OCI-LY3 (cell line): Measurements from ENCODE around the gene RFTN2.

ENCODE experiments used
- H2AFZ ChIP-seq: fragments of 200-600, 300-600 bp; shearing (Covaris generic); 2 replicates; pipeline ENCODE4 v1.6.0; 2014; ENCODE audit warnings: antibody characterized with exemption, low read depth, low read length
- H3K27ac ChIP-seq: fragments of 200-600, 300-600 bp; sonication (generic); 2 replicates; pipeline ENCODE4 v1.5.1; 2014; ENCODE audit warnings: mild to moderate bottlenecking, low read length, moderate library complexity, mixed read lengths
- H3K27me3 ChIP-seq: fragments of 200-600, 300-600 bp; sonication (generic); 2 replicates; pipeline ENCODE4 v1.6.1; 2014; ENCODE audit warnings: low read depth, low read length, mixed read lengths
- H3K36me3 ChIP-seq: fragments of 200-600, 300-600 bp; sonication (generic); replicated peaks from 2 replicates; pipeline ENCODE3; 2014; ENCODE audit warnings: low read depth, low read length, mixed read lengths
- H3K4me1 ChIP-seq: fragments of 300-600, 200-600 bp; sonication (generic); 2 replicates; pipeline ENCODE4 v1.6.1; 2014; ENCODE audit warnings: low read length, mixed read lengths
- H3K4me2 ChIP-seq: fragments of 200-600, 300-600 bp; sonication (generic); 2 replicates; pipeline ENCODE4 v1.6.1; 2014; ENCODE audit warnings: low read length, mixed read lengths
- H3K4me3 ChIP-seq: fragments of 300-600, 200-600 bp; sonication (generic); 2 replicates; pipeline ENCODE4 v1.5.1; 2014; ENCODE audit warnings: antibody characterized with exemption, mild to moderate bottlenecking, low read length, moderate library complexity
- H3K79me2 ChIP-seq: fragments of 300-600, 200-600 bp; shearing (Covaris generic); 2 replicates; pipeline ENCODE4 v1.6.1; 2014; ENCODE audit warnings: mild to moderate bottlenecking, low read length, mixed read lengths
- H3K9ac ChIP-seq: fragments of 300-600, 200-600 bp; shearing (Covaris generic); 2 replicates; pipeline ENCODE4 v1.6.0; 2014; ENCODE audit warnings: mild to moderate bottlenecking, low read length, moderate library complexity
- H3K9me3 ChIP-seq: fragments of 200-600, 300-600 bp; shearing (Covaris generic); 2 replicates; pipeline ENCODE4 v1.6.1; 2014; ENCODE audit warnings: low read length, mixed read lengths; ENCODE audit not compliant: insufficient read depth
- H4K20me1 ChIP-seq: fragments of 200-600, 300-600 bp; sonication (generic); 2 replicates; pipeline ENCODE4 v1.6.1; 2016; ENCODE audit warnings: low read length, mixed read lengths; ENCODE audit not compliant: insufficient read depth
- CTCF ChIP-seq: fragments of 200-600, 300-600 bp; sonication (generic); IDR thresholded peaks from 2 replicates; pipeline ENCODE4 v1.5.1; 2014; ENCODE audit warnings: antibody characterized with exemption, low read length, low read depth
- EZH2phosphoT487 ChIP-seq: fragments of 200-600 bp; shearing (Covaris generic); IDR thresholded peaks from 2 replicates; pipeline ENCODE4 v1.6.1; 2018; ENCODE audit warnings: antibody characterized with exemption, mixed run types, low read depth

Gene RFTN2

GRCh38 chr2:197669077-197669476, 6.3 kb downstream of the RFTN2 start:
- no peak overlapping the region for H2AFZ ChIP-seq

GRCh38 chr2:197668296-197668695, 7.1 kb downstream of the RFTN2 start:
- H3K4me2 ChIP-seq: no peak overlapping the region
- no peaks in the 10 kb centered on the region for H3K79me2 ChIP-seq
- TF ChIP-seq EZH2phosphoT487: no peak
- TF ChIP-seq CTCF: no peak
- H3K27me3 ChIP-seq: no peaks in the 10 kb centered on the region
- no peak overlapping the region for H3K4me3 ChIP-seq
- no peak overlapping the region for H3K27ac ChIP-seq
- no peaks in the 10 kb centered on the region for H3K36me3 ChIP-seq
- H4K20me1 ChIP-seq: no peaks in the 10 kb centered on the region
- no peak overlapping the region for H2AFZ ChIP-seq
- H3K4me1 ChIP-seq: no peaks in the 10 kb centered on the region
- H3K9me3 ChIP-seq: 0 out of 2 replicates have a peak, but pooled peaks cover 8% of the 10 kb centered on the region
- H3K9ac ChIP-seq: no peak overlapping the region

More at GRCh38 chr2:197669077-197669476, 6.3 kb downstream of the RFTN2 start:
- Histone ChIP-seq H3K27me3 (no peaks in the 10 kb centered on the region), H4K20me1 (no peaks in the 10 kb centered on the region), H3K4me3 (no peak overlapping the region), H3K9ac (no peak overlapping the region), H3K4me2 (no peak overlapping the region), H3K4me1 (no peaks in the 10 kb centered on the region), H3K79me2 (no peaks in the 10 kb centered on the region), H3K27ac (no peak overlapping the region), H3K9me3 (0 out of 2 replicates have a peak, but pooled peaks cover 8% of the 10 kb centered on the region), H3K36me3 (no peaks in the 10 kb centered on the region)
- TF ChIP-seq CTCF: no peak
- TF ChIP-seq EZH2phosphoT487: no peak

- H3K27me3 ChIP-seq: no peaks in the 10 kb centered on the region
- no peaks in the 10 kb centered on the region for H4K20me1 ChIP-seq
- H3K36me3 ChIP-seq: no peaks in the 10 kb centered on the region
- no peaks in the 10 kb centered on the region for H3K4me1 ChIP-seq
- no peak overlapping the region for H3K9ac ChIP-seq
- H3K9me3 ChIP-seq: 0 out of 2 replicates have a peak, but pooled peaks cover 8% of the 10 kb centered on the region
- TF ChIP-seq EZH2phosphoT487: no peak
- H3K4me2 ChIP-seq: no peak overlapping the region
- H2AFZ ChIP-seq: no peak overlapping the region
- H3K27ac ChIP-seq: no peak overlapping the region
- no peaks in the 10 kb centered on the region for H3K79me2 ChIP-seq
- H3K4me3 ChIP-seq: no peak overlapping the region
Measured at GRCh38 chr2:197666277-197666676, 9.1 kb downstream of the RFTN2 start.

- Histone ChIP-seq H3K4me1 (no peaks in the 10 kb centered on the region), H3K4me3 (no peak overlapping the region), H3K79me2 (no peaks in the 10 kb centered on the region), H3K27ac (no peak overlapping the region), H2AFZ (no peak overlapping the region), H3K27me3 (no peaks in the 10 kb centered on the region), H3K9me3 (0 out of 2 replicates have a peak, but pooled peaks cover 4% of the 10 kb centered on the region), H3K36me3 (no peaks in the 10 kb centered on the region), H4K20me1 (no peaks in the 10 kb centered on the region), H3K9ac (no peak overlapping the region), H3K4me2 (no peak overlapping the region)
- no peak for TF ChIP-seq CTCF
- TF ChIP-seq EZH2phosphoT487: no peak
Measured at GRCh38 chr2:197661626-197662025, 13.8 kb downstream of the RFTN2 start.

- TF ChIP-seq CTCF: no peak
- no peak for TF ChIP-seq EZH2phosphoT487
- Histone ChIP-seq H3K4me2 (no peak overlapping the region), H3K4me1 (no peaks in the 10 kb centered on the region), H4K20me1 (no peaks in the 10 kb centered on the region), H3K27me3 (no peaks in the 10 kb centered on the region), H3K4me3 (no peak overlapping the region), H3K9ac (no peak overlapping the region), H3K79me2 (no peaks in the 10 kb centered on the region), H3K9me3 (no peaks in the 10 kb centered on the region), H3K27ac (no peak overlapping the region), H3K36me3 (no peaks in the 10 kb centered on the region), H2AFZ (no peak overlapping the region)
Measured at GRCh38 chr2:197657562-197657961, 17.8 kb downstream of the RFTN2 start.
